HG03025 (cell line): ENCODE data around the gene MDM2.
"Not testable (repeated sequence)": the region's sequence is repeated elsewhere in the genome, so short reads cannot be mapped to it uniquely, and the experiment has no call there.

Experiments used
- ATAC-seq: cut with Tn5 transposase; IDR thresholded peaks from one replicate; pipeline ENCODE4 v1.9.1; 2021; ENCODE audit warnings: mild to moderate bottlenecking, moderate library complexity; ENCODE audit not compliant: unreplicated experiment, low FRiP score

Gene MDM2

DNA sequence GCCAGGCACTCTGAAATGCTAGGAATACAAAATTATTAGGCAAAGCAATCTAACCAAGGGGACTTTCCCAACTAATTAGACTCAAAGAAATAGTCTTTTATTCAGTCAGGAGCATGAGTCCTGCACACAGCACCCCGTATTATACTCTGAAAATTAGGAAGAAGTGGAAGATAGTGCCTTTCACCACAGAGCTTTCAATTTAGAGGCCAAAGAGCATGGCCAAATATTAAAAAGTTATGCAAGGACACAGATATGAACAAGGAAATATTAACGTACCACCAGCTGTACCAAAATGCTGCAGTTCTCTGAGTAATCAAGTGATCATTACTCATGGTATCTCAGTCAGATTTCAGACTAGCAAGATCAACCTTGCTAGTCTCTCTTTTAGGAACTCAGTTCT, 22.6 kb upstream of the MDM2 start:
- no peak for ATAC-seq

DNA sequence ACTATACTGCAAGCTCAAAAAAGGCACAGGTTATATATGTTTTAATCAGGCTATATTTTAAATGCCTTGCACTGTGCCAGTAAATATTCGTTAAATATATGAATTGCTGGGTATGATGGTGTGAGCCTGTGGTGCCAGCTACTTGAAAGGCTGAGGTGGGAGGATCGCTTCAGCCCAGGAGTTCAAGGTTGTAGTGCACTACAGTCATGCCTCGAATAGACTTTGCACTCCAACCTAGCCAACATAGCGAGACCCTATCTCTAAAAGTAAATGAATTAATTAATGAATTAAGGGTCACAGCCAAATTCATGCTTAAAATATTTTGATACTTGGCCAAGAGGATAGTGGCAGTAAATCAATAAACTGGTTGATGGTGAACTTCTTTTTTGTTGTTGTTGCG, 22.2 kb upstream of the MDM2 start:
- no peak for ATAC-seq

DNA sequence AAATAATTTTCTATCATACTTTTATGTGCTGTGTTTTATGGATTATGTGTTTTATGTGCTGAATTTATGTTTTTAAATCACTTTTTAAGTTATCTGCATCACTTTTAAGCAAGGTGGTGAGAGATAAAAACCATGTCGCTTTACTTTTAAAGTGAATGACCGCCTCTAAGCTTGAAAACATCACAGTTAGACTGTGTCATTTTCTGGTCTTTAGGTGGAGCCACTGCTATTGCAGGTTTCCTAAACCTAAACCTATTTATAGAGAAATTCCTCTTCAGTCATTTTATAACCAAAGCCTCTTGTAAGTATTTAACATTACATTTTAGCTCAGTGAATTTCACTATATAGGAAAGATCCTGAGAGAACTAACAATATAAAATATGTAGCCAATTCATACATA, 21.0 kb upstream of the MDM2 start:
- no peak for ATAC-seq

DNA sequence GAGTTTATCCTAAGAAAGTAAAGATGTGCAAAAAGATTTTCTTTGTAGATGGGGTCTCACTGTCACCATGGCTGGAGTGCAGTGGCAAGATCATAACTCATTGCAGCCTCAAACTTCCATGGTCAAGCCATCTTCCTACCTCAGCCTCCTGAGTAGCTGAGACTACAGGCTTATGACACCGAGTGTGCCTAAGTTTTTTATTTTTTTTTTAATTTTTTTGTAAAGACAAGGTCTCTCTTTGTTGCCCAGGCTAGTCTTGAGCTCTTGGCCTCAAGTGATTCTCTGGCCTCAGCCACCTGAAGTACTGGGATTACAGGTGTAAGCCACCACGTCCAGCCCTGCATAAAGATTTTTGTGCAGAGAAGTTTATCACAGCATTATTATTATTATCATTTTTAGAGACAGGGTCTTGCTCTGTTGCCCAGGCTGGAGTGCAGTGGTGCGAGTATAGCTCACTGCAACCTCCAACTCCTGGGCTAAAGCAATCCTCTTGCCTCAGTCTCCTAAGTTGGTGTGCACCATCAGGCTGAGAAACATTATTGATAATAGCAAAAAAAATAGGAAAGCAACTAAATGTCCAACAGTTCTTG, 19.3 kb upstream of the MDM2 start:
- ATAC-seq: no peak

DNA sequence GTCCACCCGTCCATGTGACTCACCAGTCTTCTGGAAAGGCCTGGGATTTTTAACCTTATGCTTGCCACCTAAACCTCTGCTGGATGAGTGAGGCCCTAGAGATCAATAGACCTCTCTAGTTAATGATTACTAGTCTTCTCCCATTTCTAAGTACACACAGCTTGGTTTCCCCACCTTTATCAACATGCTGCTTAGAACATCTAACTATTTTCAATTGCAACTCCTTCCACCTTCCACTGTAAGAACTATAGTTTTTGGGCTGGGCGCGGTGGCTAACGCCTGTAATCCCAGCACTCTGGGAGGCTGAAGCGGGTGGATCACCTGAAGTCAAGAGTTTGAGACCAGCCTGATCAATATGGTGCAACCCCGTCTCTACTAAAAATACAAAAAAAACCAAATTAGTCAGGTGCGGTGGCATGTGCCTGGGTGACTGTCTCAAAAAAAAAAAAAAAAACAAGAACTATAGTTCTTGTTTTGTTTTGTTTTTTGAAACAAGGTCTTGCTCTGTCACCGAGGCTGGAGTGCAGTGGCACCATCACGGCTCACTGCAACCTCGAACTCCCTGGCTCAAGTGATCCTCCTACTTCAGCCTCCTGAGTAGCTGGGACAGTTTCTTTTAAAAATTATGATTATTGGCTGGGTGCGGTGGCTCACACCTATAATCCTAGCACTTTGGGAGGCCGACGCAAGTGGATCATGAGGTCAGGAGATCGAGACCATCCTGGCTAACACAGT, 18.7 kb upstream of the MDM2 start:
- ATAC-seq: no peak

DNA sequence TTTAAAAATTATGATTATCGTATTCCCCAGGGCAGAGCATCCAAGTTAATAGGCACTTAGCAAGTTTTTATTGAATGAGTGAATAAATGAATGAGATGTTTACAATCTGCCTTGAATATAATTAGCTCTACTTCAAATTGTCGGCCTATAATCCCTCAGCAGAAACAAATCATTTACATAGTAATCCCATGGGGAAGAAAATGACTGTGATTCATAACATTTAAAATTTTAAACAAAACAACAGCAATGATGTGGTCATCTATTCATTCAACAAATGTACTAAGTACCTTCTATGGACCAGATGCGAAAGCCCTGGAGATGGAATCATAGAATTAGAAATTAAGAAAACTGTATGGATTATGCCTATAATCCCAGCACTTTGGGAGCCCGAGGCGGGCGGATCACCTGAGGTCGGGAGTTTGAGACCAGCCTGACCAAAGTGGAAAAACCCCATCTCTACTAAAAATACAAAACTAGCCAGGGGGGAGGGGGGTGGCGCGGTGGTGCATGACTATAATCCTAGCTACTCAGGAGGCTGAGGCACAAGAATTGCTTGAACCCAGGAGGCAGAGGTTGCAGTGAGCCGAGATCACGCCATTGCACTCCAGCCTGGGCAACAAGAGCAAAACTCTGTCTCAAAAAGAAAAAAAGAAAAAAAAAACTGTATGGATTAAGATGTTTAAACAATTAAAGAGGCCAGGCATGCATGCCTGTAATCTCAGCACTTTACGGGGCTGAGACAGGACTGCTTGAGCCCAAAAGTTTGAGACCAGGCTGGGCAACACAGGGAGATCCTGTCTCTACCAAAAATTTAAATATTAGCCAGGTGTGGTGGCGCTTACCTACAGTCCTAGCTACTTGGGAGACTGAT, 17.7 kb upstream of the MDM2 start:
- no peak for ATAC-seq

DNA sequence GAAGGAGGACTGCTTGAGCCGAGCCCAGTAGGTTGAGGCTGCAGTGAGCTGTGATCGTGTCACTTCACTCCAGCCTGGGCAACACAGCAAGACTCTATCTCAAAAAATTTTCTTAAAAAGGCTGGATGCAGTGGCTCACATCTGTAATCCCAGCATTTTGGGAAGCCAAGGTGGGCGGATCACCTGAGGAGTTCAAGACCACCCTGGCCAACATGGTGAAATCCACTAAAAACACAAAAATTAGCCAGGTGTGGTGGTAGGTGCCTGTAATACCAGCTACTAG, 17.1 kb upstream of the MDM2 start:
- ATAC-seq: no peak

DNA sequence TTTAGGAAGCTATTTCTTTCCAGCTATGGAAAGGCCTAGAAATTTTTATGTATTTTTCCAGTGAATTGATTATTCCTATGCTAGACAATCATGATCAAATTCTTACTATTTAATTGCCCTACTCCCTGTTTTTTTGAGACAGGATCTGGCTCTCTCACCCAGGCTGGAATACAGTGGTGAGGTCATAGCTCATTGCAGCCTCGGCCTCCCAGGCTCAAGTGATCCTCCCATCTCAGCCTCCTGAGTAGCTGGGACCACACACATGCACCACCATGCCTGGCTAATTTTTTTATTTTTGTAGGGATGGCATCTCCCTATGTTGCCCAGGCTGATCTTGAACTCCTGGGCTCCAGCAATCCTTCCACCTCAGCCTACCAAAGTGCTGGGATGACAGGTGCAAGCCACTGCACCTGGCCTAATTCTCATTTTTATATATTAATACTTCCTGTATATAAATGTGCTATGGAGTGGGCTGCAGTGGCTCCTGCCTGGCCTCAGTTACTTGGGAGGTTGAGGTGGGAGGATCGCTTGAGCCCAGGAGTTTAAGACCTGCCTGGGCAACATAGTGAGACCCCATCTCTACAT, 16.0 kb upstream of the MDM2 start:
- ATAC-seq: no peak

DNA sequence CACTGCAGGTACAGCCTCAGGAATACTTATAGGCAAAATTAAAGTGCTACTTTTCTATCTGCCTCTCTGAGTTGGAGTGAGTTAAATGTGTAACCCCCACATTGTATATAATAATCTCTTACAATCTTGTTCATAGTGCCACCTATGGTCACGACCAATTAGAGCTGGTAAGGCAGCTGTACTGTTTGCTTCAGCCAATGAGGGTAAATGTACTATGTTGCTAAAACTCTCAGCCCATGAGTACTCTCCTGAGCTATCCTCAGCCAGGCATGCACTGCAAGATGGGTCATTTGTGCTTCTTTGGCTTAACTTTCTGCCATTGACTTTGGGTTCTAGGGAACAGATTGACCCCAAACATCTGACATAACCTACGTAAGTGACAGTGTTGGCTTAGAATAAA, 15.0 kb upstream of the MDM2 start:
- ATAC-seq: peak; percentile 90

DNA sequence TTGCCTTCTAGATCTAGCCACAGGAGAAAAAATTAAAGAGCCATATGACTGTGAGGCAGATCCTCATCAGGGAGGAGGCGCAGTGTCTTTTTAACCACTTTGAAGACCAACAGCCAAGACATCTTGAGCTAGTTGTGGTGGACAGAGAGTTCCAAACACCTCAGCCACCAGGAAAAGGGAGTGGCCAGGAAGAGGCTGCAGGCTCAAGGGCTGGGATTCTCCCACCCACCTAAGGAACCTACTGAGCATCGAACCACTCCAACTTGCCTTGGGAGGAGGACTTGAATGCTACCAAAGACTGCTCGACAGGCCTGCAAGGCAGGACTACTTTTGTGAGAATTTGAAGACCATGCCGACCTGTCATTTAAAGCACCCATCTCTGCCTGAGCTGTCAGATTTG, 14.5 kb upstream of the MDM2 start:
- ATAC-seq: no peak

DNA sequence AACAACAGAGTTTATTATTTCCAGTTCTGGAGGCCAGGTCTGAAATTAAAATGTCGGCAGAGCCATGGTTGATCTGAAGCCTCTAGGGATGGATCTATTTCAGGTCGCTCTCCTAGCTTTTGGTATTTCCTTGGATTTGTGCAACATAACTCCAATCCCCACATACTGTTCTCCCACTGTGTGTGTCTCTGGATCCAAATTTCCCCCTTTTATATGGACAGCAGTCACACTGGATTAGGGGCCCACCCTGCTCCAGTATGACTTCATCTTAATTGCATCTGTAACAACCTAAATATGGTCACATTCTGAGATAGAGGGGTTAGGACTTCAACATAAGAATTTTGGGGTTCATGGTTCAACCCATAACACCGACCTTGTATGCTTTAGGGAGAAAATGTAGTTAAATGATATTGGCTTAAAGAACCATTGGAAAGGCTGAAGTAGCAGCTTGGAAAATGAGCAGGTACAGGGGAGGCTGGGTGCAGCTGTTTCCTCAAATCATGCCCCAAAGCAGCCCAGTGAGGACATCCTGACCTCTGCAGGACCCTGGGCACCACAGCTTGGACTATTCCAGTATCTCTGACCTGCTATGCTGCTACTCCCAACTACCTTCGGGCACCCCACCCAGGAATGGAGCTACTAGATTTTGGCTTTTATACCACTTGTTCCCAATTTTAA, 13.9 kb upstream of the MDM2 start:
- ATAC-seq: no peak

DNA sequence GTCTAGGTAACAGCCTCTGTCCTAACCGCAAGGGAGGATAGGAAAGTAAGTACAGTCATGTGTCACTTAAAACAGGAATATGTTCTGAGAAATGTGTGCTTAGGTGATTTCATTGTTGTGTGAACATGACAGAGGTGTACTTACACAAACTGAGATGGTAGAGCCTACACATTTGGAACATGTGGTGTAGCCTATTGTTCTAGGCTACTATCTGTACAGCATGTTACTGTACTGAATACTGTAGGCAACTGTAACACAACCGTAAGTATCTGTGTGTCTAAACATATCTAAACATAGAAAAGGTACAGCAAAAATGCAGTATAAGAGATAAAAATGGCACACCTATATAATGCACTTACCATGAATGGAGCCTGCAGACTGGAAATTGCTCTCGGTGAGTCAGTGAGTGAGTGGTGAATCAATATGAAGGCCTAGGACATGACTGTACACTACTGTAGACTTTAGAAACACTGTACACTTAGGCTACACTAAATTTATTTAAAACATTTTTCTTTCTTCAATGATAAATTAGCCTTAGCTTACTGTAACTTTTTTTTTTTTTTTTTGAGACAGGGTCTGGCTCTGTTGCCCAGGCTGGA, 13.2 kb upstream of the MDM2 start:
- no peak for ATAC-seq

DNA sequence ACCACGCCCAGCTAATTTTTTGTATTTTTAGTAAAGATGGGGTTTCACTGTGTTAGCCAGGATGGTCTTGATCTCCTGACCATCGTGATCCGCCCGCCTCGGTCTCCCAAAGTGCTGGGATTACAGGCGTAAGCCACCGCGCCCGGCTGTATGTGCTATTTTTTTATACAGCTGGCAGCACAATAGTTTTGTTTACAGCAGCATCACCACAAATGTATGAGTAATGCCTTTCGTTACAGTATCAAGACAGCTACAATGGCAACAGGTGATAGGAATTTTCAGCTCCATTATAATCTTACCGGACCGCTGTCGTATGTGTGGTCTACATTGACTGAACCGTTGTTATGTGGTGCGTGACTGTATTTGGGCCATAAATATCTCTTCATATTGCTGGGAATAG, 11.6 kb upstream of the MDM2 start:
- no peak for ATAC-seq

DNA sequence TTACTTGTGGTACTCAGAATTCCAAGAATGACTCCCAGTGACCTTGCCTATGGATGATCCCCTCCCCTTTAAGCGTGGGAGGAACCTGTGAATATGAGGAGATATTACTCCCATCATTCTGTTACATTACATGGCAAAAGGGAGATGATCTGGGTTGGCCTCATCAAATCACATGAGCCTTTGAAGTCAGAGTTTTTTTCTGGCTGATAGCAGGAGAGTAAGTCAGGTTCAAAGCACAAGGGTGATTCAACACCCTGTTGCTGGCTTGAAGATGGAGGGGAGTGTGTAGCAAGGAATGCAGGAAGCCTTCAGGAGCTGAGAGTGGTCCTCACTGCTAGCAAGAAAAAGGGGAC, 9.1 kb upstream of the MDM2 start:
- ATAC-seq: no peak

DNA sequence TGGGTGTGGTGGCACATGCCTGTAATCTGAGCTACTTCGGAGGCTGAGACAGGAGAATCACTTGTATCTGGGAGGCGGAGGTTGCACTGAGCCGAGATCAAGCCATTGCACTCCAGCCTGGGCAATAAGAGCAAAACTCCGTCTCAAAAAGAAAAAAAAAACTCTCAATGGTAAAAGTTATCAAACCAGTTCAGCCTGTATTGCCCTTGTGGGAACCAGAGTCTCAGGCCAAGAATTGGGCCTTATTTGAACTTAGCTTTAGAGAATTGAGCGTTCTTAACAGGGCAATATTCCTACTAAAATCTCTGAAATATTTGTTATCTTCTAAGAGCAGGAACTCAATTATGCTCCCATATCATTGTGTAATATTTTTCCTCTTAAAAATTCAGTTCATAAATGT, 7.7 kb upstream of the MDM2 start:
- no peak for ATAC-seq

DNA sequence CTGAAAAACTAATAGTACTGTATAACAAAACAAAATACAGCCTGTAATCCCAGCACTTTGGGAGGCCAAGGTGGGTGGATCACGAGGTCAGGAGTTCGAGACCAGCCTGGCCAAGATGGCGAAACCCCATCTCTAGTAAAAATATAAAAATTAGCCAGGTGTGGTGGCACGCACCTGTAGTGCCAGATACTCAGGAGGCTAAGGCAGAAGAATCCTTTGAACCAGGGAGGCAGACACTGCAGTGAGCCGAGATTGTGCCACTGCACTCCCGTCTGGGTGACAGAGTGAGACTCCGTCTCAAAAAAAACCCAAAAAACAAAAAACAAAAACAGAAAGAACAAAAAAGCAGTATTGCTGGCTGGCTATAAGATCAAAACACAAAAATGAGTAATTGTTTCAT, 6.9 kb upstream of the MDM2 start:
- not testable (repeated sequence) for ATAC-seq

DNA sequence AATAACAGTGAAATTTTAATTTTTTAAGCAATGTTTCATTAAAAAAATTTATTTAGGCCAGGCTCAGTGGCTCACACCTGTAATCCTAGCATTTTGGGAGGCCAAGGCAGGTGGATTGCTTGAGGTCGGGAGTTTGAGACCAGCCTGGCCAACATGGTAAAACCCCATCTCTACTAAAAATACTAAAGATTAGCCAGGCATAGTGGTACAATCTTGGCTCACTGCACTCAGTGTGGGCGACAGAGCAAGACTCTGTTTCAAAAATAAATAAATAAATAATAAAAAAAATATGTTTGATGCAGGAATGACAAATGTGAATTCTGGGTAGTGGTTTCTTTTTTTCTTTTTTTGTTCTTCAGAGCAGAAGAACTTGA, 5.6 kb upstream of the MDM2 start:
- ATAC-seq: not testable (repeated sequence)

DNA sequence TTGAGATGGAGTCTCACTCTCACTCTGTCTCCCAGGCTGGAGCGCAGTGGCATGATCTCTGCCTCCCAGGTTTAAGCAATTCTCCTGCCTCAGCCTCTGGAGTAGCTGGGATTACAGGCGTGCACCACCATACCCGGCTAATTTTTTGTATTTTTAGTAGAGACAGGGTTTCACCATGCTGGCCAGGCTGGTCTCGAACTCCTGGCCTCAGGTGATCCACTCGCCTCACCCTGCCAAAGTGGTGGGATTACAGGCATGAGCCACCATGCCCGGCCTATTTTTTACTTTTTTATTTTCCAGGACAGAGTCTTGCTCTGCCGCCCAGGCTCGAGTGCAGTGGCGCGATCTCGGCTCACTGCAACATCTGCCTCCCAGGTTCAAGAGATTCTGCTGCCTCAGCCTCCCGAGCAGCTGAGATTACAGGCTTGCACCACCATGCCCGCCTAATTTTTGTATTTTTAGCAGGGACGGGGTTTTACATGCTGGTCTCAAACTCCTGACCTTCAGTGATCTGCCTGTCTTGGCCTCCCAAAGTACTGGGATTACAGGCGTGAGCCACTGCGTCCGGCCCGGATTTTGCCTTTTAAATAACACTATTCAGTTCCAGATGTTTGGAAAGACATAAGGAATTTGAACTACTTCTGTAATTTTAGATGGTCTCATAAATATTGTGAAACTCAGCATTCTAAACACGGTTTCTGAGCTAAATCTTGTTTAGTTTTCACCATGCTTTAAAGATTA, 4.9 kb upstream of the MDM2 start:
- not testable (repeated sequence) for ATAC-seq

DNA sequence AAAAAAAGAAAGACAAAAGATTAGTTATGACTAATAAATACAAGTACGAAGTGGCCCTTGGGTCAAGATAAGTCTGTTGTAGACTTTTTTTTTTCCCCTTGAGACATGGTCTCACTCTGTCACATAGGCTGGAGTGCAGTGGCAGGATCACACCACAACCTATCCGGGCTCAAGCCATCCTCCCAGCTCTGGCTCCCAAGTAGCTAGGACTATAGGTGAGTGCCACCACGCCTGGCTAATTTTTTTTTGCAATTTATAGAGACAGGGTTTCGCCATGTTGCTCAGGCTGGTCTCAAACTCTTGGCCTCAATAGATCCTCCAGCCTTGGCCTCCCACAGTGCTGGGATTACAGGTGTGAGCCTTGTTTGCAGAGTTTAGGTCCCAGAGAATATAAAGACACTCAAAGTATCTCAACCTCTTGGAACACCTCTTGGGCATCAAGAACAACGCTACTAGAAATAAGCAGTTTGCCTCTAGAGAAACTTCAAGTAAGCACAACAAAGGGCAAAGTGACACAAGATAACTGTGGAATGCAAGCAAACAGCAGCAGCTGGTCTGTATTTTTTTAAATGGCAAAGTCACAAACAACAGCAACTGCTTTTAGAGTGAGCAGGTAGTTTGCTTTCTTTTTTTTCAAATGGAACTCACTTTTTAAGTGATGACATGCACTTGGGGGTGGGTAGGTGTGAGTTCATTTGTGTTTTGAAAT, 3.9 kb upstream of the MDM2 start:
- no peak for ATAC-seq
